EL (cell line): ENCODE data around the gene TAX1BP1.

Experiments used
- DNase-seq: peaks from one replicate; pipeline ENCODE4 v3.0.0-alpha.2; 2016

Gene TAX1BP1

GRCh38 chr7:27782849-27783248 is 42.9 kb downstream of the TAX1BP1 start:
- peak; percentile 21 for DNase-seq

- peak; percentile 78 for DNase-seq
Observed at GRCh38 chr7:27784399-27785053, 44.6 kb downstream of the TAX1BP1 start.

DNA sequence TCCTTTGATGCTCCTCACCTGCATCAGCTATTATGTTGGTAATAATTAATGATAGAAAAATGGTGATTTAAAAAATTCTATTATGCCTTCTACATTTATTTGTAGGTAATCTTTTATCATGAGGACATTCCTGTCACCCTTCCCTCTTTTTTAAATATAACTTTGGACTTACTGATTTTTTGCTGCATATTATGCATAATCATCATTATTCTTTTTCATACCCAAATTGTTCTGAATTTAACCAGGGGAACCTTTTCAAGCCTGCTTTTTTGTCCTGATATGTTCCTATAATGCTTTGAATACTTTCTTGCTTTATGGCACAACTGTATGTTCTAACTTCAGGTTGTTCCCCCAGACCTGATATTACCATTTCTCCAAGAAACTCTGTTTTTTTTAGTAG is 48.5 kb downstream of the TAX1BP1 start:
- no peak for DNase-seq

- peak; percentile 73 for DNase-seq
Observed at GRCh38 chr7:27793780-27794179, 53.8 kb downstream of the TAX1BP1 start.

GRCh38 chr7:27795977-27796376 is 56.0 kb downstream of the TAX1BP1 start:
- no peak for DNase-seq

DNA sequence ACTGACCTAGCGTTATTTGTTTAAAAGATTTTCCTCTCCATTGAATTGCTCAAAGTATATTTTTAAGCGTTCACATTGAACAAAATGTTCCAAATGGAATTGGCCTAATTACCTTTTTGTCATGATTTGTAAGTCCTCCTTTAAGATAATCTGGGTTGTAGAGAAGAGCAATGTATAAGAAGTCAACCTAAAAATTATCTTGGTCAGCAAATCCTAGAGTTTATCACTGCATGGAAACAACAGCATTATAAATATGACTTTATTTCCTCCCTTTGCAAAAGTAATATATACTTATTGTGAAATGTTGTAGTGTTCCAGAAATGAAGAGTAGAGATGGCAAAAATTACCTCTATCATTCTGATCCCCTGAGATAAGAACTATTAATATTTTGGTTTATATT is 59.2 kb downstream of the TAX1BP1 start:
- no peak for DNase-seq

DNA sequence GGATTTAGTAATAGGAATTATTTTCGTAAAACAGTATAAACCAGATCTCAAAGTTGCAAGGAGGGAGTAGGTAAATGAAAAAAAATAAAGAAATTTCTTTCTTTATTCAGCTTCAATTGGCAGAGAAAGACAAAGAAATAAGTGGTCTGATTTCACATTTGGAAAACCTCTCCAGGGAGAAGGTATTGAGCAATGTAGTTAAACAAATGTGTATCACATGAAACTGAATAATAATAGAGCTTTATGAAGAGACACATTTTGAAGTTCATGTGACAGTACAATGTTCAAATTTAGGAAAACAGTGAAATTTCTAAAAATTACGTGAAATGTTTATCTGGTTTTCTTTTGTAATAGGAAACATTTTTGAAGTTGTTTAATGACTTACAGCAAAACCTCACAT is 63.0 kb downstream of the TAX1BP1 start:
- DNase-seq: no peak

- no peak for DNase-seq
Observed at GRCh38 chr7:27804139-27804538, 64.2 kb downstream of the TAX1BP1 start.

DNA sequence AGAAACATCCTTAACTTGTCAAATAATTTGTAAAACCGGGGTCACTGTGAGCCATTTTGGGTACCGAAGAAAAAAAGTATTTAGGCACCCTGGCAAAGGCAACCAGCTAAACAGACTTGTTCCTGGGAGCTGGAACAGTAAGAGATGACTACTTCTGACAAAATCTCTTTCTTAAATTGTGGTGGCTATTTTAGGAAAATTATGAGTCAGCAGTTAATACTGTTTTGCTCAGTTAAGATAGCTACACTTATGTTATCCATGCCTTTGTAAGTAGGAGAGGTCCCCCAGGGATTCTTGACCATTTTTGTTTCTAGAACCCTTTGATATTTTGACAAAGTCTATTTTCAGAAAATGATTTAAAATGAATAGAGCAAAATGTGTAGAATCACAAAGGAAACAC is 68.7 kb downstream of the TAX1BP1 start:
- peak; percentile 56 for DNase-seq

GRCh38 chr7:27810186-27810585 is 70.2 kb downstream of the TAX1BP1 start:
- DNase-seq: no peak

- DNase-seq: no peak
Observed at GRCh38 chr7:27812706-27813105, 72.7 kb downstream of the TAX1BP1 start.

DNA sequence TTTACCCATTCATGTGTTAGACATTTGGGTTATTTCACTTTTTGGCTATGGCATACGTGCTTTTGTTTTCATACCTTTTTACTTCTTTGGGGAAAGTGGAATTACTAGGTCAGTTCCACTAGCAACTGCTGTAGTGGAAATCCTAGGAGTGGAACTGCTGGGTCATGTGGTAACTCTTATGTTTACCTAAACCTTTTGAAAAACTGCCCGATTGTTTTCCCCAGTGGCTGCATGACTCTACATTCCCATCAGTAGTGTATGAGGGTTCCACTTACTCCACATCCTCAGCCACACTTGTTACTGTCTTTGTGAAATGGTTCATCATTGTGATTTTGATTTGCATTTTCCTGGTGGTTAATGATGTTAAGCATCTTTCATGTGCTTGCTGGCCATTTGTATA is 82.3 kb downstream of the TAX1BP1 start:
- DNase-seq: no peak

GRCh38 chr7:27825891-27826290 is 85.9 kb downstream of the TAX1BP1 start:
- DNase-seq: no peak

DNA sequence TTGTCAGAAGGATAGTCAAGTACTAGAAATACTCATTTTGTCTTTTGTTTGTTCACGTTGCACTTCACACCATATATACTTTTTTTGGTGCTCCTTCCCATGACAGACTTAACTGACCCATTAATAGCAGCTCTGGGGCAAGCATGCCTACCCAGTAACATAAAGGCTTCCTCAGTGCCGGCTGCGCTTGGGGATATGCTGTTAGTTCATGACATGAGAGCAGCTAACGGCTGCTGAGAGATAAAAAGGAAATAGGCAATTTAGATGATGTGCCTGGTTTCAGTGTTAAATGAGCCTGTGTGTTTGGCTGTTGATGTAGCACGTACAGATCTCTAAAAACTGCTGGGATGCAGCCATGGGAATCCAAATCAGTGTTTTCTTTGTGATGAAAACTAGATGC is 86.4 kb downstream of the TAX1BP1 start:
- DNase-seq: no peak

GRCh38 chr7:27834179-27834921 is 94.4 kb downstream of the TAX1BP1 start:
- no peak for DNase-seq

DNA sequence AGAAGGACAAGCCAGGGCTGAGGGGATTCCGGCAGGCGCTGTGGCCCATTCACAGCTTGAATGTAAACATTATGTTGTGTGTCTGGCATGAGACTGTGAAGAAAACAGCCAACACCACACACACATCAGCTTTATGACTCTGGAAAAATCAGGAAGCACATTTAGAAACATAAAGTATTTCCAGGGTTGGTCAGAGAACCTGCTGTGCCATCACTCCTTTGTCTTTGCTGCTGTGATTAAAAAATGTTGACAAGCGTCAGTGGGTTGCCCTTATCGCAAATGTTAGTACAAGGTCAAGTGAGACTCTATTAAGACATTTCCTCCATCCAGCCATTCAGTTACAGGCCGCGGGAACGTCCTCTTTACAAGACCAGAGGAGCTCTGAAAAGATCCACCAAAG is 95.4 kb downstream of the TAX1BP1 start:
- DNase-seq: no peak

DNA sequence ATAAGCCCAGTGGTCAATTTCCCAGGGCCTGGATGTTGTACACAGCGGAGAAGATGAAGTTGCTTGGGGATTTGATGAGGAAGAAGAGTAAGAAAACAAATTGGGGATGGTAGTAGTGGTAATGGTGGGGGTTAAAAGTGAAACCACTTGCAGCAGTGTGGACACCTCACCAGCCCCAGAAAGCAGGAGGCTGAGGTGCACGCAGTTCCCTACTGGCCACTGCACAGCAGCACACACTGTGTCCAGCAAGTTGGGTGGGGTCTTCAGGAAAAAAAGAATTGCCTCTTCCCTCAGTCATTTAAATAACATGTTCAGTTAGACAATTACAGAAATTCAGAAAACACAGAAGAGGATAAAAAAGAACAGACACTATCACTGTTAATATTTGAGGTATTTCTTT is 96.6 kb downstream of the TAX1BP1 start:
- no peak for DNase-seq

DNA sequence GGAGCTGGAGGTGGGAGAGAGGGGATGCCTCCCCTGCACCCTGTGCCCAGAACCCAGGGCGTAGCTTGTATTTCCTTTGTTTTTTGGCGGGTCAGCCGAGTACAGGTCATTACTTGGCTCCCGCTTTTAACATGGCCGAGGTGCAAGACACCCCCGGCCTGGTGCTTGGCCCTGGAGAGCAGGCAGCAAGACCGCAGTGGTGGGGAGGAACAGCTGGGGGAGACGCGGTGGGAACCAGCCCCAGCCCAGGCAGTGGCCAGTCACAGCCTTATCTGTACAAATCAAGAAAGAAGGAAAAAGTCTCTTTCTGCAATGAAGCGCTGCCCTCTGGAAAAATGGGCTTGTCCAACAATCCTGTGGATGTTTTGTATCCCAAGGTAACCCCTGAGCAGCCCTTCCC is 99.1 kb downstream of the TAX1BP1 start:
- DNase-seq: no peak

DNA sequence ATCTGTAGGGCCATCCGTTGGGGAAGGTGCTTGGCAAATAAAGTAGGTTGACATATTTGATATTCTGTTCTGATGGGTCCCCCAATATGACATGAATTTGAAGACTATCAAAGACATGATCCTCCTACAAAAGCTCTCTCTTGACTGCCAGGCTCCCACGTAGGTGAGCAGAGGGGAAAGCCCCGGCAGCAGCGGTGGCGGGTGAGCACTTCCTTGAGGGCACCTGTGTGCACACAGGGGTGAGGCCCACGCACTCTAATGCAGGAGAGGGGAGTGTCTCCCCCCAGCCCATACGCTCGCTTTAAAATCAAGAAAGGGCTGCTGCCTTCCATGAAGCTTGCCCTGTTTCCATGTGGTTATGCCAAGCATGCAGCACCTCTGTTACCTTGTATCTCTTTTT is 100.4 kb downstream of the TAX1BP1 start:
- DNase-seq: no peak

DNA sequence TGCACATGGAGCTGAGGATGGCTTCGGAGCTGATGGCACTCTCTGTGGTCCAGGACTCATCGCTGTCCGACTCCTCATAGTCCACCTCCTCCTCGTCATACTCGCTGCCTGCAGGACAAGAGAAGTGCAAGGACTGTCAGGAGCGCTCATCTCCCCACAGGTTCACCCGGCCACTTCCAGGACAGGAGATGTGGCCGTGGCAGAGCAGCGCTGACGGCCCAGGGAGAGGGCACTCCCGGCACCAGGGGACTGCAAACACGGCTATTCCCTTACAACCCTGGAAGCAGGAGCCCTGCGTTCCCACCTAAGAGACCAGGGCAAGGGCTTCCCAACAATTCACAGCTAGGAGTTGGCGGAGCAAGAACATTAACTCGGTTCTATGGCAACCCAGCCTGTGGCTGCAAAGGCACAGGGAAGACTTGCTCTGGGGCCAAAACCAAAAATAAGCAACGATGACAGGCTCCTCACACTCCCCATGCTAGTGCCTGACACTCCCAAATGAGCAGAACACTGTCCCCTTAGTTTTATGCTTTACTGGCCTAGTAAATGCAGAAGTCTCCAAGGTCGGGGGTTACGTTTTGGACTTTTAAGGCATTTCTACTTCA is 100.9 kb downstream of the TAX1BP1 start:
- no peak for DNase-seq

DNA sequence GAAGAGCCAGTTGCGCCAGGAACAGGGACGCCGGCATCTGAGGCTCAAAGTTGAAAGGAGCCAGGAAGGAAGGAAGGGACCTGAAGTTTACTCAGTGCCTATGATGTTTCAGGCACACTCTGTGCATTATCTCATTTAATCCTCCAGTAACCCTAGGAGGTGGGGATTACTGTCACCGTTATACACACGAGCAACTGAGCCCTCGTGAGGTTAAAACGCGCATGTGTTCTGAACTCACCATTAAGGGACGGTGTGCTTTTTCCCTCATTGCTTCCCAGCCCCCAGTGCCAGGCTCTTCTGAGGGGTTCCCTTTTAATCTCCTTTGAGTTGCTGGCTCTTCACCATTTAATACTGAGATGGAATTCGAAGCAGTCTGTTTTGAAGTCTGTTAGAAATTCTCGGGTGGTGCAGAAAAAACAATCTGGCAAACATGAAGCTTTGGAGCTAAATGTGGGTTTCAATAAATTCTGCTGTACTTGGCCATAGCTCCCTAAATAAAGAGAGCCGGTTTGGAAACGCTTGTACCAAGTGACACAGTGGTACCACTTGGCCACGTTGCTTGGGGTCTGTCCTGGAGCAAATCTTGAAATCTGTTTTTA is 102.2 kb downstream of the TAX1BP1 start:
- DNase-seq: no peak

DNA sequence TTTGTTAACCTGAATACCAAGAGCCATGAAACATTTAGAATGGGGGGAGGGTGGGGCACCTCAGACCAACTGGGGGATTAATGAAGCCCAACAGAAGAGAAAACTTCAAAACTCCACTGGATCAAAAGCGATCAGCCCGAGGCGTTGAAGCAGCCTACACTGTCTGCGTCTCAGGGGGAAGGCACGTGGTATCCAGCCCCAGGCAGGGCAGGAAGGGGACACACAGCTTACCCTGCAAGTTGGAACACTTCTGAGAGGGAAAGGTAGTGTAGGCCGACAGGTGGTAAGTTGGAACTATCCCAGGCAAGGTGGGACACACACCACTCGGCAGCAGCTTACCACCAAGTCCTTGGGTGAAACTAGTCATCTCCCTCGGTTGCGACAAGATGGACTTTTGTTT is 102.9 kb downstream of the TAX1BP1 start:
- DNase-seq: no peak

DNA sequence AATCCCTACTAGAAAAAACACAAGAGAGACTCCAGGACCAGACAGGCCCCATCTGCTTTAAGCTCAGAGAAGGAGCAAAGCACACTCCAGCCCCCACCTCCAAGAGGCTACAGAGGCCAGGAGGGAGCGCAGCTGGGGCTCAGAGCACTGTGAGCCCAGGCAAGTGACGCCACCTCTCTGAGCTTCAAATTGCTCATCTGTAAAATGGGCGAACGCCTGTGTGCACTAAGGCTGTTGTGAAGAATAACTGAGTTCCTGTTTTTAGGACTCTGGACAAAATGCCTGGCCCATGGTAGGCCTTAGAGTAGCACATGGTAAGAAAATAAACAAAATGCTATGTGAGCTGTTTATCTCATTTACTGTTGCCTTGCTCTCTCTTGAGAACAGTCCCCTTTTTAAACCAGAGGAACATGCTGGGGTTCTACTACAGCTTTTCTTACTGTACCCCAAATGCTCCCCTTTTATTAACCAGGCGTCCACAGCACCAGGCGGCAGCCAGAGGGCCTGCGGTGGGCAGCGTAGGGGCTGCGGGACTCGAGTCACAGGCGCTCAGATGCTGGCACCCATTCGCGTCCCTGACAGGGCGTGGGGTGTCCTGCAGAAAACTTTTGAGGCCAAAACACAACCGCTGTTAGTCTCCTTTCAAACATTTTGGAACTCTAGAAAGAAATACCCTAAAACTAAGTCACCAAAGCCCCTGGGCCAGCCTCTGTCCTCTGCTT is 103.8 kb downstream of the TAX1BP1 start:
- no peak for DNase-seq
